CD4-positive, alpha-beta T cell treated with Interleukin-17A for 1 hour (primary cell): ENCODE data around the gene METTL16.
A peak's percentile ranks its signal among the peaks of the same experiment; 100 is the strongest.
"Not testable (repeated sequence)": the region's sequence is repeated elsewhere in the genome, so short reads cannot be mapped to it uniquely, and the experiment has no call there.

ENCODE experiments used
- DNase-seq: peaks from one replicate; pipeline ENCODE4 v3.0.0-alpha.2; 2020

Gene METTL16, protein sequence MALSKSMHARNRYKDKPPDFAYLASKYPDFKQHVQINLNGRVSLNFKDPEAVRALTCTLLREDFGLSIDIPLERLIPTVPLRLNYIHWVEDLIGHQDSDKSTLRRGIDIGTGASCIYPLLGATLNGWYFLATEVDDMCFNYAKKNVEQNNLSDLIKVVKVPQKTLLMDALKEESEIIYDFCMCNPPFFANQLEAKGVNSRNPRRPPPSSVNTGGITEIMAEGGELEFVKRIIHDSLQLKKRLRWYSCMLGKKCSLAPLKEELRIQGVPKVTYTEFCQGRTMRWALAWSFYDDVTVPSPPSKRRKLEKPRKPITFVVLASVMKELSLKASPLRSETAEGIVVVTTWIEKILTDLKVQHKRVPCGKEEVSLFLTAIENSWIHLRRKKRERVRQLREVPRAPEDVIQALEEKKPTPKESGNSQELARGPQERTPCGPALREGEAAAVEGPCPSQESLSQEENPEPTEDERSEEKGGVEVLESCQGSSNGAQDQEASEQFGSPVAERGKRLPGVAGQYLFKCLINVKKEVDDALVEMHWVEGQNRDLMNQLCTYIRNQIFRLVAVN

DNA sequence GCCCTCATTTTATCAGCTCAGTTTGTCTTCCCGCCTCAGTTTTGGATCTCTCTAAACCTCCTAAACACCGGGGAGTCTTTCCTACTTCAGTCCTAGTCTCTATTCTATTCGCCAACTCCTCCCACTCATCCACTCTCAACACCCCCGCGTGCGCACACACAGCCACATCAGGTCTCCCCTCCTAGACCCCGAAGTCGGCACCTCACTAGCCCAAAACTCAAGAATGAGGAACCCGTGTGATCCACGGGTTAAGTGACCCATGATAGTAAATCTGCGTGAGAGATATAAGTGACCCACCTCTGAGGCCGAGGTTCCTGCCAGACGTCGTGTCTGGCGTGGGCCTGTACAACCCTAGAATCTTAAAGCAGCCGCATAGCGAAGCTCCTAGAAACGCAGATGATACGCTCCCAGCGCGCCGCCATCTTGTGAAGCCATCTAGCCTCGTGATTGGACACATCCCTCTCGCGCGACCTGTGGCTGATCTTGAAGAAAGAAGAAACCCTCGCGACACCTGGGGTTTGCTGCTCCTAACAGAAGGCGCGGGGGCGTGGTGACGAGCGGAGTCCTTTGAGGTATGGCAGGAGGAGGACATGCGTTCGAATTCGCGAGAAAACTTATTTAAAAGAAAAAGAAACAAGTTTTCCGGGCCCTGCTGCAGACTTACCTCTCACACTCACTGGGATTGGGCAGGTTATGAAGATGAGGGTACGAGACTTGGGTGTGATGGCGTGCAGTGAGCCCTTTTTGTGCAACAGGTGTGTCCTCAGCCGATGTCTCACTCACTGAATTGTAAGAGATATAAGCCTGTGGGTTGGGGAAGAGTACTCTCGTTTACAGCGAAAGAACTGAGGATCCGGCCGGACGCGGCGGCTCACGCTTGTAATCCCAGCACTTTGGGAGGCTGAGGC lies at the start of gene METTL16:
Gene METTL16, minus strand, starts transcription at position 427 of the 908 bp plus-strand sequence. CDS start 9,557 bp downstream, outside the sequence.
- DNase-seq: peak; percentile 98

DNA sequence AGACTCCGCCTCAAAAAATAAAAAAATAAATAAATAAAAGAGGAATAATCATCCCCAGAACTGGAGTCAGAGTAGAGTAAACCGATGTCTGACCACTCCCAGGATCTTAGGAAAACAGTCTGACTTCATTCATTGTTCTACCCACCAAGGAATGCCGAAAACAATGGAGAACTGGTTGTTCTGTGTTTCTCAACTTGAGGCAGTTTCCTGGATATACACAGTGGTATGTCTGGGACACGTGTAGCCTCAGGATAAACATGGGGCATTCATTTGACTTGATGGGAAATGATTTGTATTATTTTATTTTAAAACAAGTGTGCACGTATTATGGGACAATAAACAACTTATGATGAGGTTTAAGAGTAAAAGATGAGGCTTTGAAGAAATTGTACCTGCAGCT lies 49.0 kb upstream of the METTL16 start:
- no peak for DNase-seq

GRCh38 chr17:2551928-2552327 lies 40.2 kb upstream of the METTL16 start:
- DNase-seq: no peak

- no peak for DNase-seq
These were observed 39.8 kb upstream of the METTL16 start for GRCh38 chr17:2551493-2551892.

DNA sequence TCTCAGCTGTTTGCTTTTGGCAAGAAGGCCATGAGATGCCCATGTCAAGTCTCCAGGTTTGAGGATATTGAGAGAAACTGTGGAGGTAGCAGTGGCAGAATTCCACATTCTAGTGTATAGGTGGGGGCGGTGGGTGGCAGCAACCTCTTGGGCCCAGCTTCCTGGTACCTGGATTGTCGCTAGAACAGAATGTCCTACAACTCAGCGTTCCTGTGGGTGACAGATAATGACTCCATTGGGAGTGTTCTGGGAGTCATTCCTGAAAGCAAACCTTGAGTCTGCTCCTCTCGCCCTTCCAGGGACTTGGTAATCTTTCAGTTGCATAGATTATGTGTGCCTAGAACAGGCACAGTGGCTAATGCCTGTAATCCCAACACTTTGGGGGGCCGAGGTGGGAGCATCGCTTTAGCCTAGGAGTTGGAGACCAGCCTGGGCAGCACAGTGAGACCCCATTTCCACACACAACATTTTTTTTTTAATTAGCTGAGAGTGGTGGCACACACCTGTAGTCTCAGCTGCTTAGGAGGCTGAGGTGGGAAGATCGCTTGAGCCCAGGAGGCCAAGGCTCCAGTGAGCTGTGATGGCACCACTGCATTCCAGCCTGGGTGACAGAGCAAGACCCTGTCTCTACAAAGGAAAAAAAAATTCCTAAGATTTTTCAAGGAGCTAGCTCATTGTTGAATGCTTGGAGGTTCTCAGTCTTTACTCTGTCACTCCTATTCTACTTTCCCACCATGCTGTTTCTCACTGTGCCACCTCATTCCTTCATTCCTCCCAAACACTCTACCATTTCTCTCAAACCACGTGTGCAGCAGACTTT lies 37.9 kb upstream of the METTL16 start:
- DNase-seq: no peak

DNA sequence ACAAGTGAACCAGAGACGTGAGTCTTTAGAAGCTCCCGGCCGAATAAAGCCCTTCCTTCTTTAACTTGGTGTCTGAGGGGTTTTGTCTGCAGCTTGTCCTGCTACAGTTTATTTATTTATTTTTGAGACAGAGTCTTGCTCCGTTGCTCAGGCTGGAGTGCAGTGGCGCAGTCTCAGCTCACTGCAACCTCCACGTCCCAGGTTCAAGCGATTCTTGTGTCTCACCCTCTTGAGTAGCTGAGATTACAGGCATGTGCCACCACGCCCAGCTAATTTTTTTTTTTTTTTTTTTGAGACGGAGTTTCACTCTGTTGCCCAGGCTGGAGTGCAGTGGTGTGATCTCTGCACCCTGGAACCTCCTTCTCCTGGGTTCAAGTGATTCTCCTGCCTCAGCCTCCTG lies 36.3 kb upstream of the METTL16 start:
- DNase-seq: not testable (repeated sequence)

- no peak for DNase-seq
These were observed 35.5 kb upstream of the METTL16 start for GRCh38 chr17:2547176-2547575.

GRCh38 chr17:2545393-2545792 lies 33.7 kb upstream of the METTL16 start:
- DNase-seq: no peak

- DNase-seq: no peak
These were observed 30.8 kb upstream of the METTL16 start for GRCh38 chr17:2542456-2542855.

GRCh38 chr17:2542056-2542455 lies 30.4 kb upstream of the METTL16 start:
- no peak for DNase-seq

DNA sequence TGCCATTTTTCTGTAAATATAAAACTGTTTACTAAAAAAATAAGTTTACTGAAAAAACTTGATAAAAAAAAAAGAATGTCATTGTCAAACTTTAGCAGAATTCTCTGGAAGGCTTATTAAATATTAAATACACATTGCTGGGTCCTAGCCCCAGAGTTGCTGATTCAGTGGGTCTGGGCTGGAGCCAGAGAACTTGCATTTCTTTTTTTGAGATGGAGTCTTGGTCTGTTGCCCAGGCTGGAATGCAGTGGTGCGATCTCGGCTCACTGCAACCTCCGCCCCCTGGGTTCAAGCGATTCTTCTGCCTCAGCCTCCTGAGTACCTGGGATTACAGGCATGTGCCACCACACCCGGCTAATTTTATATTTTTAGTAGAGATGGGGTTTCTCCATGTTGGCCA lies 25.9 kb upstream of the METTL16 start:
- not testable (repeated sequence) for DNase-seq

DNA sequence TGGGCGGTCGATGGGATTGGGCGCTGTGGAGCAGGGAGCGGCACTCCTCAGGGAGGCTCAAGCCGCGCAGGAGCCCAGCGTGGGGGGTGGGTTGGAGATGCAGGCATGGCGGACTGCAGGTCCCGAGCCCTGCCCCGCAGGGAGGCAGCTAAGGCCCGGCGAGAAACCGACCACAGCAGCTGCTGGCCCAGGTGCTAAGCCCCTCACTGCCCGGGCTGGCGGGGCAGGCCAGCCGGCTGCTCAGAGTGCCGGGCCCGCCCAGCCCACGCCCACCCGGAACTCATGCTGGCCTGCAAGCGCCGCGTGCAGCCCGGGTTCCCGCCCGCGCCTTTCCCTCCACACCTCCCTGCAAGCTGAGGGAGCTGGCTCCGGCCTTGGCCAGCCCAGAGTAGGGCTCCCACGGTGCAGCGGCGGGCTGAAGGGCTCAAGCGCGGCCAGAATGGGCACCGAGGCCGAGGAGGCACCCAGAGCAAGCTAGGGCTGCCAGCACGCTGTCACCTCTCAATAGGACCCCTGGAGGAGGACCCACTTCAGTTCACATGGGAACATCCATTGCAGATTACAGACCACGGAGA lies 20.5 kb upstream of the METTL16 start:
- DNase-seq: no peak

- DNase-seq: peak; percentile 40
These were observed 19.7 kb upstream of the METTL16 start for GRCh38 chr17:2531243-2531954.

- not testable (repeated sequence) for DNase-seq
These were observed 10.2 kb upstream of the METTL16 start for GRCh38 chr17:2521775-2522410.

DNA sequence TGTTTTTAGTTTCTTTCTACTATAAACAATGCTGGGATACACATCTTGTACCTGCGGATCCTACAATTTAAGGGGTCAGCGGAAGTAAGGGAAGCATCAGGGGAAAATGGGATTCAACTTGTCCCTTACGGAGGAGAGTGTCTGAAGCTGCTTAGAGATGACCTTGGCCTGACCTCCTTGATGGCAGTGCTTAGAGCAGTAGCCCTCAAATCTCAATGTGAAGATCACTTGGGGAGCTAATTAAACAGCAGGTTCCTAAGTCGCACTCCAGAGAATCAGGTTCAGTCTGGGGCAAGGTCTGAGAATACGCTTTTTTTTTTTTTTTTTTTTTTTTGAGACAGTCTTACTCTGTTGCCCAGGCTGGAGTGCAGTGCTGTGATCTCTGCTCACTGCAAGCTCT lies 9.6 kb upstream of the METTL16 start:
- no peak for DNase-seq

GRCh38 chr17:2517539-2517938 lies 5.9 kb upstream of the METTL16 start:
- no peak for DNase-seq

DNA sequence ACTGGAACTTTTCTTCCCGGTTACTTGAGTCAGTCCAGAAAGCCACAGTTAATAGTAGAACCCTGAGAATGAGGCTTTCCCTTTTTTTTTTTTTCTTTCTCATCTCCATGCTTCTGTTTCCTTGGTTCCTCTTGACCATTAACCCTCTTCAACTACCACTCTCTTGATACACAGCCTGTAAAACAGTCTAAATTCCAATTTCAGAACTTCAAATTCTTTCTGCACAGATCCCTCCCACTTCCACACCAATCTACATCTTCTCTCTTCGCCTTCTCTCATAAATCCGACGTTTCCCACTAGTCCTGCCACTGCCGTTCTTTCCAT lies 588 bp downstream of the METTL16 start:
- DNase-seq: no peak

- DNase-seq: no peak
These were observed 1.1 kb downstream of the METTL16 start for GRCh38 chr17:2510559-2510958.

DNA sequence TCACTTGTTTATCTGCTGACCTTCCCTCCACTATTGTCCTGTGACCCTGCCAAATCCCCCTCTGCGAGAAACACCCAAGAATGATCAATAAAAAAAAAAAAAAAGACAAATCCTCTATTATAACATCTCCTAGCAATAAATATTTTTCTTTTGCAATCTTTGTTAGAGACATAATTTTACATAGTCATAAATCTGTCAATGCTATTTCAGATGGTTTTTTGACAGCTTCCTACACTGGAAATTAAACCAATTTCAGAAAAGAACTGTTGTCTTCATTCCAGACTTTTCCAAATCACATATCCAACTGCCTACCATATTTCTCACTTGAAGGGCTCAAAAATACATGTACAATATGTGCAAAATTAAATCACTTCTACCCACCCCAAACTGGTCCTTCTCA lies 3.7 kb downstream of the METTL16 start:
- DNase-seq: no peak

DNA sequence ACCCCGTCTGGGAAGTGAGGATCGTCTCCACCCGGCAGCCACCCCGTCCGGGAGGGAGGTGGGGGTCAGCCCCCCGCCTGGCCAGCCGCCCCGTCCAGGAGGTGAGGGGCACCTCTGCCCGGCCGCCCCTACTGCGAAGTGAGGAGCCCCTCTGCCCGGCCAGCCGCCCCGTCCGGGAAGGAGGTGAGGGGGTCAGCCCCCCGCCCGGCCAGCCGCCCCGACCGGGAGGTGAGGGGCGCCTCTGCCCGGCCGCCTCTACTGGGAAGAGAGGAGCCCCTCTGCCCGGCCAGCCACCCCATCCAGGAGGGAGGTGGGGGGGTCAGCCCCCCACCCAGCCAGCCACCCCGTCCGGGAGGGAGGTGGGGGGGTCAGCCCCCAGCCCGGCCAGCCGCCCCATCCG lies 4.7 kb downstream of the METTL16 start:
- not testable (repeated sequence) for DNase-seq

GRCh38 chr17:2503627-2504026 lies 8.1 kb downstream of the METTL16 start:
- DNase-seq: no peak
